ENCODE results near the gene PRRT1. TPM values are rescaled to one million over a fixed set of nuclear protein-coding genes. Genes with fewer than 3 reads are reported as not detected.

PRRT1 gene
- total RNA-seq, 1 donor from 2014 or later, result 2.7 TPM

- no peak for DNase-seq (ENCODE audit: extremely low spot score, unreplicated experiment)
- H3K36me3 Mint-ChIP-seq, result peaks cover 20% of the 10 kb centered on the region
- peaks cover 41% of the 10 kb centered on the region for H3K4me1 Mint-ChIP-seq (ENCODE audit: unreplicated experiment)
- peak overlapping the region; percentile 57 for H3K27ac Mint-ChIP-seq
- no peaks in the 10 kb centered on the region for H3K9me3 Mint-ChIP-seq
- no peak overlapping the region for H3K4me3 Mint-ChIP-seq
- H3K27me3 Mint-ChIP-seq, result peaks cover 15% of the 10 kb centered on the region
- no peak for TF ChIP-seq CTCF (conservative IDR thresholded peaks at IDR 0.05)
Measured at GRCh38 chr6:32112431-32112980, 39.2 kb downstream of the PRRT1 start.

- peak overlapping the region; percentile 65 for H3K27ac Mint-ChIP-seq
- DNase-seq (ENCODE audit: extremely low spot score, unreplicated experiment), result no peak
- H3K36me3 Mint-ChIP-seq, result peaks cover 20% of the 10 kb centered on the region
- H3K4me3 Mint-ChIP-seq, result no peak overlapping the region
- TF ChIP-seq CTCF (conservative IDR thresholded peaks at IDR 0.05), result no peak
- H3K4me1 Mint-ChIP-seq (ENCODE audit: unreplicated experiment), result peaks cover 43% of the 10 kb centered on the region
- H3K9me3 Mint-ChIP-seq, result no peaks in the 10 kb centered on the region
- peaks cover 19% of the 10 kb centered on the region for H3K27me3 Mint-ChIP-seq
Measured at GRCh38 chr6:32111424-32112066, 40.2 kb downstream of the PRRT1 start.

- Mint-ChIP-seq H3K4me3 (no peak overlapping the region), H3K27me3 (peaks cover 25% of the 10 kb centered on the region), H3K9me3 (no peaks in the 10 kb centered on the region), H3K36me3 (peaks cover 22% of the 10 kb centered on the region), H3K27ac (peak overlapping the region; percentile 65), H3K4me1 (ENCODE audit: unreplicated experiment) (peaks cover 43% of the 10 kb centered on the region)
- no peak for DNase-seq (ENCODE audit: extremely low spot score, unreplicated experiment)
- no peak for TF ChIP-seq CTCF (conservative IDR thresholded peaks at IDR 0.05)
Measured at GRCh38 chr6:32110632-32111031, 41.1 kb downstream of the PRRT1 start.

- Mint-ChIP-seq H3K27ac (peak overlapping the region; percentile 48), H3K36me3 (peaks cover 23% of the 10 kb centered on the region), H3K27me3 (peaks cover 28% of the 10 kb centered on the region), H3K4me3 (peak overlapping the region; percentile 19), H3K9me3 (no peaks in the 10 kb centered on the region), H3K4me1 (ENCODE audit: unreplicated experiment) (peaks cover 41% of the 10 kb centered on the region)
- TF ChIP-seq CTCF (conservative IDR thresholded peaks at IDR 0.05), result no peak
- no peak for DNase-seq (ENCODE audit: extremely low spot score, unreplicated experiment)
Measured at GRCh38 chr6:32109765-32110160, 42.0 kb downstream of the PRRT1 start.

GRCh38 chr6:32109114-32109764 is 42.5 kb downstream of the PRRT1 start, which contains the start of gene TNXB:
TNXB (minus strand) TSS chr6:32109338; CDS start chr6:32098198, 11,140 bp downstream.
- no peak for TF ChIP-seq CTCF (conservative IDR thresholded peaks at IDR 0.05)
- H3K36me3 Mint-ChIP-seq, result peaks cover 21% of the 10 kb centered on the region
- peaks cover 39% of the 10 kb centered on the region for H3K4me1 Mint-ChIP-seq (ENCODE audit: unreplicated experiment)
- peak within 1 kb of the TSS; percentile 72 for H3K4me3 Mint-ChIP-seq
- H3K27me3 Mint-ChIP-seq, result peaks cover 30% of the 10 kb centered on the region
- no peak for DNase-seq (ENCODE audit: extremely low spot score, unreplicated experiment)
- H3K27ac Mint-ChIP-seq, result peak within 1 kb of the TSS; percentile 50
- no peaks in the 10 kb centered on the region for H3K9me3 Mint-ChIP-seq
